ENCODE measurements around the gene ADAMTSL1. TPM values are rescaled to one million over a fixed set of nuclear protein-coding genes. Genes with fewer than 3 reads are reported as not detected.

ADAMTSL1 gene
- total and polyA plus RNA-seq, 9 of the 15 experiments (the other 6 are each of a cell fraction or from before 2014, with no cell fraction given): 0.01 TPM; not detected in 8

- no peak for TF ChIP-seq ZNF444 (CRISPR knock-in tag; IDR thresholded peaks at IDR 0.05)
- TF ChIP-seq SMARCC2 (IDR thresholded peaks at IDR 0.05; ENCODE audit: low read depth): no peak
Measured at GRCh38 chr9:18775241-18775640, 301.3 kb downstream of the ADAMTSL1 start (continued).

DNA sequence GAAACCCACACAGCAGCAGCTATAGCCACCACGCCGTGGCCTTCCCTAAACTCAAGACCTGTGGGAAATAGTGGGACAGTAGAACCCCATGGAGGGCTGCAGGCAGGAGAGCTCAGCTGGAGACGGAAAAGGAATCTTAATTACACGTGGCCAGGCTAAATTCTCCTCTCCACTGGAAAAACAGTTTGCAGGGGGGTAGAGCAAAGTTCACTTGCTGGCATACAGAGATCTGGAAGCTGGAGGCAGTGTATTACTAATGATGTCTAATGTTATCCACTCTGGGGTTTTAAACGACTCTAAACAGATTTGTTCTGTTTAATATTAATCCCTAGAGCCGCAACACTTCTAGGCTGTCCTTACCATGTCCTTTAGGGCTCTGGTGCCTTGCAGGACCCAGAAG, 302.0 kb downstream of the ADAMTSL1 start:
- Histone ChIP-seq H3K4me1 (replicated peaks in 1 of 2; ENCODE audit: control insufficient read depth in 2 of 2, insufficient read depth in 2 of 2, low read length in 2 of 2) (peaks cover 0 to 7% of the 10 kb centered on the region in 2 experiments; a peak in 1 of 5 replicates), H3K27ac (ENCODE audit: extremely low read depth, low read depth, low read length) (no peak overlapping the region), H3K9ac (ENCODE audit: insufficient read depth in 1 of 2, low read depth in 2 of 2, low read length in 2 of 2) (no peak overlapping the region), H3K9me1 (ENCODE audit: control insufficient read depth, insufficient read depth, low read length) (no peaks in the 10 kb centered on the region), H3K27me3 (ENCODE audit: control insufficient read depth in 2 of 2, insufficient read depth in 2 of 2, low read length in 2 of 2) (peaks cover 0 to 19% of the 10 kb centered on the region in 2 experiments; a peak in 3 of 5 replicates), H3K4me2 (ENCODE audit: insufficient read depth, low read length) (no peak overlapping the region), H3K36me3 (ENCODE audit: control insufficient read depth, insufficient read depth, low read length) (no peaks in the 10 kb centered on the region), H3K9me3 (replicated peaks; ENCODE audit: control insufficient read depth, insufficient read depth, low read depth, low read length) (no peaks in the 10 kb centered on the region), H3K4me3 (no peak overlapping the region), H2AFZ (ENCODE audit: low read depth, low read length) (no peak overlapping the region), H4K20me1 (replicated peaks; ENCODE audit: control insufficient read depth, insufficient read depth, low read length) (no peaks in the 10 kb centered on the region), H3K79me2 (ENCODE audit: control insufficient read depth, insufficient read depth, low read length) (no peaks in the 10 kb centered on the region)
- DNase-seq (ENCODE audit: extremely low read depth in 1 of 4, low spot score in 3 of 4) (no peak), FAIRE-seq (no peak), ATAC-seq (no peak)
- WGBS (ENCODE audit: insufficient coverage, low coverage, missing lambda C conversion rate): 0% methylated on average over 6 of the region's 6 CpGs
- BruUV-seq (replicated peaks): no TSS peak
- CTCF ChIA-PET (ENCODE audit: low intra/inter-chr PET ratio): no interaction called here
- in situ Hi-C loops (cut with MboI) (loop anchor here (25.0 kb wide), 1 partner anchor 686 kb away; no protein-coding TSS in a partner anchor), intact Hi-C loops (cut with micrococcal nuclease) (no loop called here)
- POLR2A ChIA-PET: interaction anchor here (1.6 kb wide), 1 partner anchor 8 kb away, joined by 5 read pairs; no protein-coding TSS in a partner anchor
- no peak for TF ChIP-seq NFYB (IDR thresholded peaks at IDR 0.05; ENCODE audit: extremely low read depth, insufficient read length)
- TF ChIP-seq CGGBP1 (CRISPR knock-in tag; IDR thresholded peaks at IDR 0.05): no peak
- no peak for TF ChIP-seq ZNF444 (CRISPR knock-in tag; IDR thresholded peaks at IDR 0.05)
- TF ChIP-seq, protein P1, sequence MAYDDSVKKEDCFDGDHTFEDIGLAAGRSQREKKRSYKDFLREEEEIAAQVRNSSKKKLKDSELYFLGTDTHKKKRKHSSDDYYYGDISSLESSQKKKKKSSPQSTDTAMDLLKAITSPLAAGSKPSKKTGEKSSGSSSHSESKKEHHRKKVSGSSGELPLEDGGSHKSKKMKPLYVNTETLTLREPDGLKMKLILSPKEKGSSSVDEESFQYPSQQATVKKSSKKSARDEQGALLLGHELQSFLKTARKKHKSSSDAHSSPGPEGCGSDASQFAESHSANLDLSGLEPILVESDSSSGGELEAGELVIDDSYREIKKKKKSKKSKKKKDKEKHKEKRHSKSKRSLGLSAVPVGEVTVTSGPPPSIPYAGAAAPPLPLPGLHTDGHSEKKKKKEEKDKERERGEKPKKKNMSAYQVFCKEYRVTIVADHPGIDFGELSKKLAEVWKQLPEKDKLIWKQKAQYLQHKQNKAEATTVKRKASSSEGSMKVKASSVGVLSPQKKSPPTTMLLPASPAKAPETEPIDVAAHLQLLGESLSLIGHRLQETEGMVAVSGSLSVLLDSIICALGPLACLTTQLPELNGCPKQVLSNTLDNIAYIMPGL (CRISPR knock-in tag; IDR thresholded peaks at IDR 0.05): no peak
- TF ChIP-seq RBM22 (IDR thresholded peaks at IDR 0.05; ENCODE audit: low read depth, low read length, poor library complexity, severe bottlenecking): no peak
- TF ChIP-seq GTF2E2 (tag; IDR thresholded peaks at IDR 0.05): no peak
- TF ChIP-seq PKNOX1 (IDR thresholded peaks at IDR 0.05): no peak
- TF ChIP-seq NELFE (IDR thresholded peaks at IDR 0.05; ENCODE audit: insufficient read depth, insufficient read length): no peak
- no peak for TF ChIP-seq SRSF3 (IDR thresholded peaks at IDR 0.05; ENCODE audit: insufficient read depth, low read length)
- no peak for TF ChIP-seq ZNF699 (CRISPR knock-in tag; IDR thresholded peaks at IDR 0.05; ENCODE audit: insufficient replicate concordance)
- TF ChIP-seq CHD2 (IDR thresholded peaks at IDR 0.05; ENCODE audit: low read depth, low read length): no peak
- no peak for TF ChIP-seq SIN3A (IDR thresholded peaks at IDR 0.05; ENCODE audit: borderline replicate concordance in 2 of 2, control insufficient read depth in 1 of 2, low read depth in 2 of 2, low read length in 2 of 2)
- TF ChIP-seq SNRNP70 (optimal IDR thresholded peaks at IDR 0.05; ENCODE audit: low read depth, low read length): no peak

All from K562 (cell line).